HL-60 (cell line): ENCODE measurements around the gene SLC22A3.

Experiments used
- GABPA ChIP-seq: IDR thresholded peaks from 2 replicates; pipeline ENCODE4 v1.6.1; 2012; ENCODE audit warnings: low read depth
- POLR2AphosphoS5 ChIP-seq: IDR thresholded peaks from 2 replicates; pipeline ENCODE4 v1.6.1; 2012; ENCODE audit warnings: low read depth
- TF ChIP-seq, protein P1 (sequence below): IDR thresholded peaks from one replicate; pipeline ENCODE4 v1.5.1; 2011; ENCODE audit warnings: low read length, control low read depth, inconsistent platforms; ENCODE audit not compliant: insufficient read depth

DNA sequence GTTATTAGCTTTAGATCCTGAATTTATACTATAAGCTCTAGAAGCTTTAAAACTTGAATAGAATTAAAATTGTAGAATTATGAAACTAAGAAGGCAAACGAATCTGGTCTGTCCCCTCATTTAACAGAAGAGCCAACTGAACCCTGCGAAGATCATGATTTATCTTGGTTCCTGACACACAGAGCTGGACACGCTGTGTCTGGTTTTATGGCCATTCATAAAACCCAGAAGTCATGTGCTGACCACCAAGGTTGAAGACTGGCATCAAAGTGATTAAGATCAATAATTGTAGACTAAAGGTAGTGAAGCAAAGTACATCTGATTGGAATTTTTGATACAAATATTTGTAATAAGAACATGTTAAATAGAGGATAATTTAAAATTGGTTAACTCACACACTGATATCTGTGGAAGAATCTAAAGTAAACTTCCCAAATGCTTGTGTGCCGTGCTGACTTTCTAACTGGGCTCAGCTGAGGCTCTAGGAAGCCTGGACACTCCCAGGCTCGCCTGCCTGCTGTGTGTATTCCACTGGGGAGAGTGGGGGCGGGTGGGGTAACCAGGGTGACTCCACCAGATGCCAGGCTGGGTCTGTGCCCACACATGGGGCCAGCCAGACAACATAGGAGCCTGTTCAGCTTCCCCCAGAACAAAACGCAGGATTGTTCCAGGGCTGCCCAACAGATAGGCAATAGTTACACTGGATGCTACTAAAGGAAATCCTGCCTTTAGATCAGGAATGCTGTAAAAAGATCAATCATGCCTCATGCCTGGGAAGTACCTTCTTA lies 42.1 kb upstream of the SLC22A3 start:
- TF ChIP-seq, protein P1, sequence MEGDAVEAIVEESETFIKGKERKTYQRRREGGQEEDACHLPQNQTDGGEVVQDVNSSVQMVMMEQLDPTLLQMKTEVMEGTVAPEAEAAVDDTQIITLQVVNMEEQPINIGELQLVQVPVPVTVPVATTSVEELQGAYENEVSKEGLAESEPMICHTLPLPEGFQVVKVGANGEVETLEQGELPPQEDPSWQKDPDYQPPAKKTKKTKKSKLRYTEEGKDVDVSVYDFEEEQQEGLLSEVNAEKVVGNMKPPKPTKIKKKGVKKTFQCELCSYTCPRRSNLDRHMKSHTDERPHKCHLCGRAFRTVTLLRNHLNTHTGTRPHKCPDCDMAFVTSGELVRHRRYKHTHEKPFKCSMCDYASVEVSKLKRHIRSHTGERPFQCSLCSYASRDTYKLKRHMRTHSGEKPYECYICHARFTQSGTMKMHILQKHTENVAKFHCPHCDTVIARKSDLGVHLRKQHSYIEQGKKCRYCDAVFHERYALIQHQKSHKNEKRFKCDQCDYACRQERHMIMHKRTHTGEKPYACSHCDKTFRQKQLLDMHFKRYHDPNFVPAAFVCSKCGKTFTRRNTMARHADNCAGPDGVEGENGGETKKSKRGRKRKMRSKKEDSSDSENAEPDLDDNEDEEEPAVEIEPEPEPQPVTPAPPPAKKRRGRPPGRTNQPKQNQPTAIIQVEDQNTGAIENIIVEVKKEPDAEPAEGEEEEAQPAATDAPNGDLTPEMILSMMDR = no peak
- TF ChIP-seq POLR2AphosphoS5 (no peak), GABPA (no peak)
